Hepatocyte (in vitro differentiated cells): Measurements from ENCODE around the gene MLXIP. TPM values are rescaled to one million over a fixed set of nuclear protein-coding genes. Genes with fewer than 3 reads are reported as not detected.

ENCODE experiments used
- DNase-seq: peaks from one replicate; pipeline ENCODE4 v3.0.0-alpha.2; 2016; ENCODE audit warnings: low spot score
- H2AFZ ChIP-seq: fragments of 200-600 bp; sonication (generic); 2 replicates; pipeline ENCODE4 v1.6.0; 2016; ENCODE audit warnings: antibody characterized with exemption, mild to moderate bottlenecking
- H3K27ac ChIP-seq: fragments of 200-600 bp; sonication (generic); 2 replicates; pipeline ENCODE4 v1.5.1; 2016; ENCODE audit warnings: mild to moderate bottlenecking
- H3K27me3 ChIP-seq: fragments of 200-600 bp; sonication (generic); 2 replicates; pipeline ENCODE4 v1.6.1; 2016
- H3K36me3 ChIP-seq: fragments of 200-600 bp; sonication (generic); replicated peaks from 2 replicates; pipeline ENCODE4 v1.5.1; 2016; ENCODE audit warnings: low read depth; ENCODE audit not compliant: insufficient read depth
- H3K4me1 ChIP-seq: fragments of 200-600 bp; sonication (generic); 2 replicates; pipeline ENCODE4 v1.5.1; 2016; ENCODE audit warnings: mild to moderate bottlenecking, moderate library complexity; ENCODE audit not compliant: insufficient read depth
- H3K4me2 ChIP-seq: fragments of 200-600 bp; sonication (generic); 2 replicates; pipeline ENCODE4 v1.6.0; 2016
- H3K4me3 ChIP-seq: fragments of 200-600 bp; sonication (generic); 2 replicates; pipeline ENCODE4 v1.5.1; 2016; ENCODE audit warnings: mild to moderate bottlenecking
- H3K79me2 ChIP-seq: fragments of 200-600 bp; sonication (generic); 2 replicates; pipeline ENCODE4 v1.6.0; 2017; ENCODE audit warnings: mild to moderate bottlenecking
- H3K9me2 ChIP-seq: fragments of 200-600 bp; sonication (generic); replicated peaks from 2 replicates; pipeline ENCODE4 v1.6.0; 2017; ENCODE audit warnings: mild to moderate bottlenecking; ENCODE audit not compliant: insufficient read depth
- H3K9me3 ChIP-seq: fragments of 200-600 bp; sonication (generic); 2 replicates; pipeline ENCODE4 v1.5.1; 2016; ENCODE audit warnings: low read depth, mild to moderate bottlenecking
- H4K20me1 ChIP-seq: fragments of 200-600 bp; sonication (generic); 2 replicates; pipeline ENCODE4 v1.6.0; 2016; ENCODE audit warnings: mild to moderate bottlenecking; ENCODE audit not compliant: insufficient read depth, poor library complexity, severe bottlenecking
- CTCF ChIP-seq: fragments of 200-600 bp; sonication (generic); IDR thresholded peaks from 2 replicates; pipeline ENCODE4 v1.5.1; 2016; ENCODE audit warnings: antibody characterized with exemption, mild to moderate bottlenecking; ENCODE audit not compliant: poor library complexity
- EZH2 ChIP-seq: fragments of 200-600 bp; sonication (generic); IDR thresholded peaks from 2 replicates; pipeline ENCODE4 v1.6.1; 2016; ENCODE audit warnings: antibody characterized with exemption, mild to moderate bottlenecking, borderline replicate concordance
- EZH2phosphoT487 ChIP-seq: fragments of 200-600 bp; sonication (generic); IDR thresholded peaks from one replicate; pipeline ENCODE4 v1.6.1; 2018; ENCODE audit warnings: antibody characterized with exemption, mild to moderate bottlenecking, low read depth, moderate library complexity; ENCODE audit not compliant: unreplicated experiment, severe bottlenecking
- WGBS: methylation state at CpG from one replicate; pipeline ENCODE4 v1.1.6; 2016; ENCODE audit warnings: low lambda C conversion rate; ENCODE audit errors: missing lambda C conversion rate; 5-methylcytosine and 5-hydroxymethylcytosine counted together
- polyA plus RNA-seq: library from polyadenylated mRNA; unstranded; fragments of >200 nt; fragmentation: Nextera tagmentation; extraction: Ambion mirVana; gene quantifications from 2 replicates; pipeline ENCODE4 v1.2.1, GENCODE V29; 2016
- total RNA-seq: library from RNA; depleted of rRNA; stranded (reverse); fragments of >200 nt; gene quantifications from 2 replicates; pipeline ENCODE4 v1.2.3, GENCODE V29; 2014

The MLXIP gene
- total and polyA plus RNA-seq, 2 experiments from 2014 or later = 11.5 to 33.1 TPM

- no peaks in the 10 kb centered on the region for H3K9me3 ChIP-seq
- H3K27me3 ChIP-seq = no peaks in the 10 kb centered on the region
- WGBS = 60% methylated on average over 8 of the region's 8 CpGs
- no peaks in the 10 kb centered on the region for H4K20me1 ChIP-seq
- no peaks in the 10 kb centered on the region for H3K9me2 ChIP-seq
- H3K36me3 ChIP-seq = no peaks in the 10 kb centered on the region
- H3K4me1 ChIP-seq = no peaks in the 10 kb centered on the region
- TF ChIP-seq EZH2phosphoT487 (no peak), EZH2 (no peak), CTCF (no peak)
- H3K27ac ChIP-seq = no peak overlapping the region
- H3K79me2 ChIP-seq = no peaks in the 10 kb centered on the region
- H2AFZ ChIP-seq = no peak overlapping the region
- no peak overlapping the region for H3K4me3 ChIP-seq
- no peak overlapping the region for H3K4me2 ChIP-seq
- DNase-seq = peak; percentile 20
Observed at GRCh38 chr12:122139941-122140340, 61.4 kb downstream of the MLXIP start.

- no peak overlapping the region for H3K27ac ChIP-seq
- H3K4me1 ChIP-seq = no peaks in the 10 kb centered on the region
- no peak for TF ChIP-seq CTCF
- TF ChIP-seq EZH2 = no peak
- TF ChIP-seq EZH2phosphoT487 = no peak
- WGBS = 96% methylated on average over 19 of the region's 19 CpGs
- H3K9me3 ChIP-seq = no peaks in the 10 kb centered on the region
- H3K9me2 ChIP-seq = no peaks in the 10 kb centered on the region
- H3K36me3 ChIP-seq = no peaks in the 10 kb centered on the region
- no peaks in the 10 kb centered on the region for H3K27me3 ChIP-seq
- no peak overlapping the region for H3K4me3 ChIP-seq
- no peak overlapping the region for H3K4me2 ChIP-seq
- H2AFZ ChIP-seq = no peak overlapping the region
- H4K20me1 ChIP-seq = no peaks in the 10 kb centered on the region
- H3K79me2 ChIP-seq = no peaks in the 10 kb centered on the region
- peak; percentile 2 for DNase-seq
Observed at GRCh38 chr12:122140467-122141257, 62.1 kb downstream of the MLXIP start.

GRCh38 chr12:122141911-122142725 is 63.6 kb downstream of the MLXIP start:
- no peaks in the 10 kb centered on the region for H3K9me2 ChIP-seq
- H3K27me3 ChIP-seq = no peaks in the 10 kb centered on the region
- H3K4me1 ChIP-seq = no peaks in the 10 kb centered on the region
- no peaks in the 10 kb centered on the region for H3K9me3 ChIP-seq
- no peak overlapping the region for H2AFZ ChIP-seq
- no peak for TF ChIP-seq EZH2phosphoT487
- no peak for TF ChIP-seq EZH2
- no peak for TF ChIP-seq CTCF
- no peak overlapping the region for H3K4me3 ChIP-seq
- H3K27ac ChIP-seq = no peak overlapping the region
- WGBS = 93% methylated on average over 21 of the region's 21 CpGs
- H4K20me1 ChIP-seq = no peaks in the 10 kb centered on the region
- no peaks in the 10 kb centered on the region for H3K36me3 ChIP-seq
- no peaks in the 10 kb centered on the region for H3K79me2 ChIP-seq
- DNase-seq = peak; percentile 6
- no peak overlapping the region for H3K4me2 ChIP-seq
